Skeletal muscle satellite cell (primary cell): ENCODE measurements around the gene SLC38A3.
A peak's percentile ranks its signal among the peaks of the same experiment; 100 is the strongest.

Source experiments
- H3K27me3 ChIP-seq: 2 replicates; pipeline ENCODE4 v1.7.0; 2013; ENCODE audit warnings: low read length; ENCODE audit not compliant: control insufficient read depth, insufficient read depth
- H3K36me3 ChIP-seq: 2 replicates; pipeline ENCODE4 v1.7.0; 2013; ENCODE audit warnings: mild to moderate bottlenecking, control low read depth, low read length; ENCODE audit not compliant: insufficient read depth
- H3K4me1 ChIP-seq: 2 replicates; pipeline ENCODE4 v1.7.0; 2013; ENCODE audit warnings: low read length; ENCODE audit not compliant: control insufficient read depth, insufficient read depth
- H3K4me2 ChIP-seq: 2 replicates; pipeline ENCODE4 v1.7.0; 2013; ENCODE audit warnings: mild to moderate bottlenecking, low read length
- H3K4me3 ChIP-seq: 2 replicates; pipeline ENCODE4 v1.7.0; 2013; ENCODE audit warnings: low read length
- H3K9ac ChIP-seq: 2 replicates; pipeline ENCODE4 v1.7.0; 2013; ENCODE audit warnings: mild to moderate bottlenecking, low read depth, low read length, moderate library complexity
- H3K9me3 ChIP-seq: replicated peaks from 2 replicates; pipeline ENCODE4 v1.7.0; 2013; ENCODE audit warnings: mild to moderate bottlenecking, control low read depth, low read length

The SLC38A3 gene

GRCh38 chr3:50194903-50195500, 10.1 kb upstream of the SLC38A3 start:
- H3K4me1 ChIP-seq = peaks cover 9% of the 10 kb centered on the region
- peak overlapping the region; percentile 16 for H3K4me3 ChIP-seq
- no peak overlapping the region for H3K9ac ChIP-seq
- no peaks in the 10 kb centered on the region for H3K36me3 ChIP-seq
- H3K4me2 ChIP-seq = peak overlapping the region; percentile 64
- H3K9me3 ChIP-seq = no peaks in the 10 kb centered on the region
- peaks cover 40% of the 10 kb centered on the region for H3K27me3 ChIP-seq

DNA sequence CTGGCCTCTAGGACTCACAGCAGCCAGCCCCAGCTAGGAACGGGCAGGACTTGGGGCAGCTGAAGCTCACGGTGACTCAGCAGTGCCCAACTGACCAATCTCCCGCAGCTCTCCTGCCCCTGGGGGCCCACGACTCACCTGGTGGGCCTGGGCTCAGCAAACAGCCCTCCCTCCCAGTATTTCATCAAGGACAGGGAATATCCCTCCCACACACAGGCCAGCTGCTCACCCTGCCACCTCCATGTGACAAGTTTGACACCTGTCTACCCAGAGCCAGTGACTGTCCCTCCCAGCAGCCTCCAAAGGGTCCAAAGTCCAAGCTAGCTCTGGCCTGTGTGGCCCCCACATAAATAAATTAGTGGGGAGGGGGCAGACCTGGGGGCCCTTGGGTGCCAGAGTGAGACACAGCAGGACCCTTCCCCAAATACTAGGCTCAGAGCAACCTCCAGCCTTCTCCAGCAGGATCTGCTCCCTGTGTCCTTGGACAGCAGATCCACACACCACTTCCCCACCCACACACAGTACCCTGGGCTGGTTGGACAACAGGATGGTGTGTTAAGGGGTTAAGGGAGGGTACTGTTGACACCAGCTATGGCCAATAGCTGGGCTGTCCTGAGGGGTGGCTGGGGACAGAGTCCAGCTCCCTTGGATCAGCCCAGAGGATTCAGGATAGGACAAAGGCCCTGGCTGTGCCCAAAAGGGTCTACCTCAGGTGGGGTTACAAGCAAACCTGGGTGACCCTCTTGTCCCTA, 9.4 kb upstream of the SLC38A3 start:
- Histone ChIP-seq H3K4me1 (peaks cover 9% of the 10 kb centered on the region), H3K36me3 (no peaks in the 10 kb centered on the region), H3K4me3 (no peak overlapping the region), H3K9me3 (no peaks in the 10 kb centered on the region), H3K4me2 (no peak overlapping the region), H3K27me3 (peaks cover 41% of the 10 kb centered on the region), H3K9ac (no peak overlapping the region)

DNA sequence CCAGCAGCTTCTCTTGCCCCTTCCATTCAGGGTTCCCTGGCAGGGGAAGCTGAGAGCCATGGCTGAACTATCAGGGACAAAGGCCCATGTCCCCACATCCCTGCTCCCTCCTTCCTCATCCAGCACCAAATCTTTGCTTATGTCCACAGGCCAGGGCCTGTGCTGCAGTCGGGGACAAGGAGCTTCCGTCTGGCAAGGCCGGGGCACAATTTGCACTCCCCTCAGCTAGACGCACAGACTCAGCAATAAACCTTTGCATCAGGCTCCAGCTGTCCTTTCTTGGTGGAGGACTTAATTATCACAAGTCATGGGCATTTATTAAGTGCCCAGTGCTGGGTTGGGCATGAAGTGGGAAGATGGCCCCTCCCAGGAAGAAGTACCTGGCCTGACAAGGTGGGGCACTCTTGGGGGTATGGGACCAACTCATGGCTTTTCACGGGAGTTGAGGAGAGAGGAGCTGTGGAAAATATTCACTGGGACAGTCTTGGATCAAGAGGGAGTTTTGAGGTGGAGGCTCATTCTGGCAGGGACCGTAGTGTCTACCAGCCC, 8.7 kb upstream of the SLC38A3 start:
- Histone ChIP-seq H3K36me3 (no peaks in the 10 kb centered on the region), H3K4me3 (no peak overlapping the region), H3K4me1 (peaks cover 9% of the 10 kb centered on the region), H3K9ac (no peak overlapping the region), H3K9me3 (no peaks in the 10 kb centered on the region), H3K27me3 (peaks cover 47% of the 10 kb centered on the region), H3K4me2 (no peak overlapping the region)

DNA sequence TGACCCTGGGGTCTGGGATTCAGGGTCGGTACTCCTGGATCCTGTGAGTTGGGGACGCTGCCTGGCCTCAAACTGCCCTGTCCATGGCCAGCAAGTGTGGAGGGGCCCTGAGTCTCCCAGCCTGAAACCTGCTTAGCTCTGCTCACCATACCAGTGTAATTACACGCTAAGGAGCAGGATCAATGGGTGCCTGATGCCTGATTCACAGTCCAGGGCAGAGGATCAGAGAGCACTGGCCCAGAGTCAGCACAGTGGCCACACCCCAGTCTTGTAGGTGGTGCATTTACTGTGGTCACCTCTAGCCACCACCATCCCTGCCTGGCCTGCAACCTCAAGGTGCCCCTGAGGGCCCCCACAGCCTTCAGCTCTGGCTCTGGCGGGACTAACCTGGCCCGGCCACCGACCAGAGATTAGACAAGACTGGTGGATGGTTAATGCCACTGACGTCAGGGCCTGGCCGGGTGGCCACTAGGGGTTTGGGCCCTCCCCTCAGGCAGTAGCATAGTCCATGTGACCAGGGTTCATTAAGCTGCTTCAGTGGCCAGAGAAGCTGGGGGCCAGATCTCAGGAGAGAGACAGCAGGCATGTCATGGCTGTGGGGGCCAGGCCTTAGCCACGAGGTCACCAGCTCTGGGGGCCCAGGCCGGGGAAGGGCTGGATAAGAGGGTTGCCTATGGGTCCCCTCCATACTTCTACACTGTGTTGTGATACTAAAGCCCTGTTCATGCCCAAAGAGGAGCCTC, 3.3 kb upstream of the SLC38A3 start:
- H3K27me3 ChIP-seq = peaks cover 68% of the 10 kb centered on the region

DNA sequence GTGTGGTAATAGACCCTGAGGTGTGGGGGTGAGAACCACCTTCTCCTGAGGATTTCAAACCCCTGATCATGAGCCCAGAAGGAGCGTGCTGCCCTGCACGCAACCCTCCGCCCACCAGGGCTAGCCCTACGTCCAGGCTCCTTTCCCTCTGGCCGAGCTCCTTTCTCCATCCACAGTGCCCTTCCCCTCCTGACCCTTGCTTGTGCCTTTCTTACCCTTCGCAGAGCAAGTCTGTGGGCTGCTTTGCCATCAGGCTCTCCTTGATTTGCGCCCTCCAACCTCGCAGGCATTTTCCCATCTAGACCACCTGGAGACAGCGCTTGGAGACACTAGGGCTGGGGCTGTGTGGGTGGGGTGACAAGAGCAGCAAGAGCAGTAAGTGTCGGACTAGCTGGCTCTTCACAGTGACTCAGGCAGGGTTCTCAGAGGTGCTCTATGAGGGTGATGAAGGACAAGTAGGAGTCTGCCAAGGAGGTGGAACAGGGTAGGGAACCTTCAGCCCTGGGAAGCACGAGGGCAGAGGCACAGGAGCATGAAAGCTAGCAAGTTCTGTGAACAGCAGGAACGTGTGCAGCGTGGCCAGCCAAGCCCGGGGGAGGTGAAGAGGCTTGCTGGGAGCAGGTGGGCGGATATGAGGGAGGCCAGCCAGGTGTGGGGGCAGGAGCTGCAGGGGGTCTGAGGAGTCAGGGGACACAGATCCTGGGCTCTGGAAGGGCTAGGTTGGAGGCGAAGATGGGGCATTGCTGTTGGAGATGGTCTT, 2.5 kb upstream of the SLC38A3 start:
- Histone ChIP-seq H3K4me3 (no peak overlapping the region), H3K36me3 (no peaks in the 10 kb centered on the region), H3K27me3 (peaks cover 64% of the 10 kb centered on the region), H3K9ac (no peak overlapping the region), H3K4me1 (peaks cover 8% of the 10 kb centered on the region), H3K9me3 (no peaks in the 10 kb centered on the region), H3K4me2 (no peak overlapping the region)

More for the DNA sequence above, 3.3 kb upstream of the SLC38A3 start:
- Histone ChIP-seq H3K36me3 (no peaks in the 10 kb centered on the region), H3K4me2 (no peak overlapping the region), H3K4me3 (no peak overlapping the region), H3K4me1 (peaks cover 8% of the 10 kb centered on the region), H3K9me3 (no peaks in the 10 kb centered on the region), H3K9ac (no peak overlapping the region)

DNA sequence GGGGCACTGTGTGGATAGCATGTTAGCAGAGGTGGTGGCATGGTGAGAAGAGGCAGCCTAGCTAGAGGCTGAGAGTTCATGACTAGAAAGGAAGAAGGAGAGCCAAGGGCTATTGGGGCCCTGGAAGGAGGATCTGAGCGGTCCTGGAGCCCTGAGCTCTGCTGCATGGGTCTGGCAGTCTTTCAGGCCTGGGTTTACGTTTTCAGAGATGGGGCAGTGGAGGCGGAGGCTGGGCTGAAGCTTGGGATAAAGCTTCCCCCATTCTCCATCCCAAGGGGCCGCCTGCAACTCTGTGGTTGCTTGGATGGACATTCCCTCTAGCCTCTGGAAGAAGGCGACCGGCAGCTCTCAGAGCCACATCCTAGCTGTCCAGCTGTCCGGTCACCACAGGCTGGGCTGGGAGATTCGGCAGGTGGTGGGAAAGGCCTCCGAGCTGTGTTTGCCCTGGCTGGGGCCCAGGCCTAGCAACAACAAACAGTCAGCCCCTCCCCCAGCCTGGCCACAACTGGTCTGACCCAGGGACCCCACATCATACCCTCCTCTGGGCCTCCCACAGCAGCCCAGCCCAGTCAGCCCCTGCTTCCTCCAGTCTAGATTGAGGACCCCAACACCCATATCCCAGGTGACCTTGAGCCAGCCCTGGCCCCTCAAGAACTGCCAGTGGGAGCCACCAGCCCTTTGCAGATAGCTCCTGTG, 1.8 kb upstream of the SLC38A3 start:
- Histone ChIP-seq H3K9me3 (no peaks in the 10 kb centered on the region), H3K4me3 (no peak overlapping the region), H3K4me2 (no peak overlapping the region), H3K36me3 (no peaks in the 10 kb centered on the region), H3K4me1 (peaks cover 8% of the 10 kb centered on the region), H3K27me3 (peaks cover 64% of the 10 kb centered on the region), H3K9ac (no peak overlapping the region)

DNA sequence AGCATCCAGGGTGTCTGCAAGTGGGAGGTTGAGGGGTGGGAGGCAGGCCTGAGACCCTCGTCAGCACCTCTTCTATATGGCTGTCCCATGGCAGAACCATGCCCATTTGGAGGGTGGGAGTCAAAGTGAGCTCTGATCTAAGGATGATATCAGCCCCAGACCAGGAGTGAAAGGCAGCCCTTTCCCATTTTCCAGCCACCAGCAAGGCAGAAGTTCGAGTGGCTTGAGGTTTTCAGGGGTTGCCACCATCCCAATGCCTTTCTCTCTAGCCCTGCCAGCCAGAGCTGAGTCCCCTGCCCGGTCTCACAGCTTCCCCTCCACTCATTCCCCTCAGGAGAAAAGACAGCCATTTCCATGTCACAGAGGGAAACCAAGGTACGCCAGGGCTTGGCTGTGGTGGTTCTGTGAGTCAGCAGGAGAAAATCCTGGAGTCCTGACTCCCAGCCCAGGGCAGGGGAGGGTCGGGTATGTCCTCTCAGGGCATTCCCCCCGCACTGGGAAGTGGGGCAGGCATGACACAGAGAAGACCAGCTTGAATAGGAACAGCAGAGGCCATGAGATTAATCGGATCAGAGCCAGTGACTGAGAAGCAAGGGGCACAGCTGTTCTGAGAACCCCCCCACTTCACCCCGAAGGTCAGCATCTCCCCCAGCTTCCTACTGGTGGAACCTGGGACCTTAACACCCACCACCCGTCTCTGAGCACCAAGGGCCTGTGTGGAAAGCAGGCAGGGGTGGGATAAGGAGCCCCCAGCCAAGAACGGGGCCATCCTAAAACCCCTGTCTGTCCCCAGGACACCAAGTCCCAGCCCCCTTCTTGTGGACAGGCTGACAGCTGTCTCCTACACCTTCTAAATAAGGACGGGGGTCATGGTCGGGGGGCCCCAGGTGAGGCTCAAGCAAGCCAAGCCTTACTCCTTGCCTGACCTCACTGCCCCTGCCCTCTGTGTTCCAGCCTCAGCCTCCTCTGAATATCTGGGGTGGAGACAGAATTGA, 965 bp upstream of the SLC38A3 start:
- Histone ChIP-seq H3K36me3 (no peaks in the 10 kb centered on the region), H3K4me1 (peaks cover 8% of the 10 kb centered on the region), H3K9ac (no peak overlapping the region), H3K27me3 (peaks cover 69% of the 10 kb centered on the region), H3K4me2 (no peak overlapping the region), H3K9me3 (no peaks in the 10 kb centered on the region), H3K4me3 (no peak overlapping the region)

DNA sequence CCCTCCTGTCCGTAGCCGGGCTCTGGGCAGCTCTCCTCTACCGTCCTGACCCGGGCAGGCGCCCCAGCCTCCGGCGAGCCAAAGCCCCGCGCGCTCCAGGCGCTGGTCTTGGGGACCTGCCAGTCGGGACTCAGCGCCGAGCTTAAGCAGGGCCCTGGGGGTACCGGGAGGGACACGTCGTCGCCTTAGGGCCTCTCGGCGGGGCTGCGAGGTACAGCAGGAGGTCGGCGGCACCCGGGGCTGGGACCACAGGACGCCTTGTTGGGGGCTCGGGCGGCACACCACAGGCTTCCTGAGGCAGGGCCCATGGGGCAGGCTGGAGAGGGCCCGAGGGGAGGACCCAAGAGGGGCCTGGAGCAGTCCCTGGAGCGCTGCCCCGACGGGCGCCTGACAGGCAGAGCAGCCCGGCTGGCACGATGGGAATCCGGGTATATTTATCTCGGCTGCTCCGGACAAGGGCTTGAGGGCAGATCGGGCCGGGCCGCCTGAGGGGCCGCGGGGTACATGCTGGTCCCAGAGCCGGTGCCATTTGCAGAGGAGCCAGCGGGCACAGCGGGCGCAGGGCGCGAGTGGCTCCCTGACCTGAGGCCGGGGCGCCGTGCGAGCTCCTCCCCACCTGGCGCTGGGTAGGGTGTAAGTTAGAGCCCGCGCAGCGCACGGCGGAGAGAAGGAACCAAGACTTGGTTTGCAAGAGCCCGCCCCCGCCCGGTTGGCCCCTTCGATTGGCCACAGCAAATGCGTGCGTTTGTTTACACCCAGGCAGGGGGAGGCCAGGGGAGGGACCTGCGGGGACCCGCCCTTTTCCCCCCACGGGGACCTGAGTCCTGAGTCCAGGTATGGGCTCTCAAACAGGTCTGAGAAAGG, 574 bp downstream of the SLC38A3 start:
- Histone ChIP-seq H3K4me2 (peak overlapping the region; percentile 71), H3K9ac (no peak overlapping the region), H3K27me3 (peaks cover 68% of the 10 kb centered on the region), H3K4me1 (peaks cover 8% of the 10 kb centered on the region), H3K36me3 (no peaks in the 10 kb centered on the region), H3K9me3 (no peaks in the 10 kb centered on the region), H3K4me3 (peak overlapping the region; percentile 34)

GRCh38 chr3:50207359-50208042, 2.4 kb downstream of the SLC38A3 start:
- Histone ChIP-seq H3K4me2 (no peak overlapping the region), H3K4me3 (no peak overlapping the region), H3K27me3 (peaks cover 50% of the 10 kb centered on the region), H3K9me3 (no peaks in the 10 kb centered on the region), H3K9ac (no peak overlapping the region), H3K36me3 (no peaks in the 10 kb centered on the region), H3K4me1 (peaks cover 11% of the 10 kb centered on the region)
